Tibial nerve (tissue), 4 donors: ENCODE results near the gene TNFSF13B. TPM values are rescaled to one million over a fixed set of nuclear protein-coding genes. Genes with fewer than 3 reads are reported as not detected.
A peak's percentile ranks its signal among the peaks of the same experiment; 100 is the strongest.

ENCODE experiments used
- DNase-seq, 2 donors: peaks; one replicate each; pipeline ENCODE4 v3.0.0-alpha.2; 2019; ENCODE audit warnings: low spot score in 2 of 2
- H3K27ac ChIP-seq, 4 donors: fragments of 200-600 bp; sonication (generic) in 3 of 4; one replicate each; pipeline ENCODE4 v1.5.1; 2017 to 2019; ENCODE audit warnings: mild to moderate bottlenecking in 1 of 4
- H3K27me3 ChIP-seq, 2 donors: fragments of 200-600 bp; sonication (generic) in 1 of 2; one replicate each; pipeline versions ENCODE4 v1.5.1 to v1.6.0; 2017 to 2019
- H3K36me3 ChIP-seq, 3 donors: fragments of 200-600 bp; sonication (generic); one replicate each; pipeline ENCODE4 v1.5.1; 2018 to 2019
- H3K4me1 ChIP-seq, 4 donors: fragments of 200-600 bp; sonication (generic) in 3 of 4; one replicate each; pipeline ENCODE4 v1.5.1; 2017 to 2019
- H3K4me3 ChIP-seq, 4 donors: fragments of 200-600 bp; sonication (generic) in 3 of 4; one replicate each; pipeline ENCODE4 v1.5.1; 2017 to 2019; ENCODE audit warnings: mild to moderate bottlenecking in 1 of 4, moderate library complexity in 1 of 4
- H3K9me3 ChIP-seq, 4 donors: fragments of 200-600 bp; sonication (generic) in 3 of 4; one replicate each; pipeline ENCODE4 v1.5.1; 2017 to 2019
- CTCF ChIP-seq, 5 experiments: fragments of 200-600 bp in 3 of 5; fragments of 450-650 bp in 2 of 5; sonication (generic) in 3 of 5; IDR thresholded peaks; one replicate each; pipeline ENCODE4 v1.5.1; 2016 to 2019; ENCODE audit warnings: antibody characterized with exemption in 5 of 5, mild to moderate bottlenecking in 3 of 5, moderate library complexity in 2 of 5
- EP300 ChIP-seq, 2 donors: sonication (generic); formaldehyde crosslinking; IDR thresholded peaks; one replicate each; pipeline ENCODE4 v1.6.1; 2017; ENCODE audit warnings: antibody characterized with exemption in 2 of 2, mild to moderate bottlenecking in 1 of 2
- POLR2A ChIP-seq, 2 donors: fragments of 450-650 bp; IDR thresholded peaks; one replicate each; pipeline ENCODE4 v1.6.1; 2017; ENCODE audit warnings: antibody characterized with exemption in 2 of 2, mild to moderate bottlenecking in 2 of 2, moderate library complexity in 2 of 2
- WGBS, 2 donors: methylation state at CpG; one replicate each; pipeline ENCODE4 v1.1.5; 2018; 5-methylcytosine and 5-hydroxymethylcytosine counted together
- total RNA-seq, 4 donors: library from RNA; depleted of rRNA; stranded (reverse); fragments of >200 nt; gene quantifications; one replicate each; pipeline ENCODE4 v1.1.0, GENCODE V29; 2016

Gene TNFSF13B
- total RNA-seq, 4 donors from 2014 or later, result 0.44 to 6.7 (median 1.6) TPM

GRCh38 chr13:108342369-108343289, 73.1 kb downstream of the TNFSF13B start:
- WGBS, 2 donors, result 61 to 66% methylated on average over 7 of the region's 7 CpGs
- Histone ChIP-seq H3K9me3 (no peaks in the 10 kb centered on the region), H3K4me3 (no peak overlapping the region), H3K27ac (no peak overlapping the region), H3K27me3 (no peaks in the 10 kb centered on the region), H3K36me3 (no peaks in the 10 kb centered on the region), H3K4me1 (peaks cover 0 to 3% (median 0%) of the 10 kb centered on the region in 4 donors)
- TF ChIP-seq CTCF (IDR thresholded peaks at IDR 0.05), result peak; percentile 33 to 54 (median 47)
- TF ChIP-seq EP300 (IDR thresholded peaks at IDR 0.05), result no peak
- TF ChIP-seq POLR2A (IDR thresholded peaks at IDR 0.05), result no peak
- no peak for DNase-seq

GRCh38 chr13:108345016-108345415, 75.5 kb downstream of the TNFSF13B start:
- no peaks in the 10 kb centered on the region for H3K36me3 ChIP-seq
- no peaks in the 10 kb centered on the region for H3K9me3 ChIP-seq
- WGBS, 2 donors, result 89 to 93% methylated on average over 10 of the region's 10 CpGs
- TF ChIP-seq EP300 (IDR thresholded peaks at IDR 0.05) (no peak), CTCF (IDR thresholded peaks at IDR 0.05) (no peak), POLR2A (IDR thresholded peaks at IDR 0.05) (no peak)
- peaks cover 0 to 3% (median 0%) of the 10 kb centered on the region in 4 donors for H3K4me1 ChIP-seq
- no peaks in the 10 kb centered on the region for H3K27me3 ChIP-seq
- H3K4me3 ChIP-seq, result no peak overlapping the region
- no peak for DNase-seq
- no peak overlapping the region for H3K27ac ChIP-seq

GRCh38 chr13:108346376-108346775, 76.9 kb downstream of the TNFSF13B start:
- Histone ChIP-seq H3K4me1 (peaks cover 0 to 3% (median 0%) of the 10 kb centered on the region in 4 donors), H3K9me3 (no peaks in the 10 kb centered on the region), H3K4me3 (no peak overlapping the region), H3K27ac (no peak overlapping the region), H3K36me3 (no peaks in the 10 kb centered on the region), H3K27me3 (no peaks in the 10 kb centered on the region)
- 67 to 73% methylated on average over 8 of the region's 8 CpGs for WGBS, 2 donors
- DNase-seq, result no peak
- TF ChIP-seq EP300 (IDR thresholded peaks at IDR 0.05), result no peak
- TF ChIP-seq CTCF (IDR thresholded peaks at IDR 0.05), result no peak
- no peak for TF ChIP-seq POLR2A (IDR thresholded peaks at IDR 0.05)

DNA sequence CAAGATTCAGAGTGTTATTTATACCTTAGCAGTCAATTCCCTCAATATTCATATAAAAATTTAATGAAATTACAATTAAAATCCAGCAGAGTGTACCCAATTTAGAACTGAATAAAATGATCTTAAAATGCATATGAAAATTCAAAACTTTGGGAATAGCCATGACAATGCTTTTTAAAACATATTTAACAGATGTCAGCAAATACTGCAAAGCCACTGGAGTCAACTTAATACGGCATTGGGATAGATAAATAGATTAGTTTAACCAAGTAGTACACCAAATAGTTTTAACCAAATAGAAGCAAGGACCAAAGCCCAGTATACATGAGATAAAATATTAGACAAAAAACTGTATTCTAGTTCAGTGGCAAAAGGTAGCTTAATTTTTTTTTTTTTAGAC, 79.8 kb downstream of the TNFSF13B start:
- Histone ChIP-seq H3K36me3 (no peaks in the 10 kb centered on the region), H3K4me3 (no peak overlapping the region), H3K27ac (no peak overlapping the region), H3K27me3 (no peaks in the 10 kb centered on the region), H3K4me1 (peaks cover 0 to 15% (median 0%) of the 10 kb centered on the region in 4 donors), H3K9me3 (no peaks in the 10 kb centered on the region)
- 5 to 85% methylated on average over 1 of the region's 1 CpG for WGBS, 2 donors
- no peak for DNase-seq
- TF ChIP-seq CTCF (IDR thresholded peaks at IDR 0.05) (no peak), POLR2A (IDR thresholded peaks at IDR 0.05) (no peak), EP300 (IDR thresholded peaks at IDR 0.05) (no peak)

- TF ChIP-seq CTCF (IDR thresholded peaks at IDR 0.05) (no peak), EP300 (IDR thresholded peaks at IDR 0.05) (no peak), POLR2A (IDR thresholded peaks at IDR 0.05) (no peak)
- Histone ChIP-seq H3K27me3 (no peaks in the 10 kb centered on the region), H3K4me3 (no peak overlapping the region), H3K4me1 (peaks cover 0 to 15% (median 0%) of the 10 kb centered on the region in 4 donors), H3K9me3 (no peaks in the 10 kb centered on the region), H3K36me3 (no peaks in the 10 kb centered on the region), H3K27ac (no peak overlapping the region)
- no peak for DNase-seq
- WGBS, 2 donors, result 91 to 94% methylated on average over 9 of the region's 9 CpGs
Measured at GRCh38 chr13:108350579-108350978, 81.1 kb downstream of the TNFSF13B start.
